Inflammatory macrophage treated with lipopolysaccharide for 4 hours (primary cell): Measurements from ENCODE around the gene ASB1.

Experiments
- DNase-seq: peaks from one replicate; pipeline ENCODE4 v3.0.0-alpha.2; 2020

The ASB1 gene

DNA sequence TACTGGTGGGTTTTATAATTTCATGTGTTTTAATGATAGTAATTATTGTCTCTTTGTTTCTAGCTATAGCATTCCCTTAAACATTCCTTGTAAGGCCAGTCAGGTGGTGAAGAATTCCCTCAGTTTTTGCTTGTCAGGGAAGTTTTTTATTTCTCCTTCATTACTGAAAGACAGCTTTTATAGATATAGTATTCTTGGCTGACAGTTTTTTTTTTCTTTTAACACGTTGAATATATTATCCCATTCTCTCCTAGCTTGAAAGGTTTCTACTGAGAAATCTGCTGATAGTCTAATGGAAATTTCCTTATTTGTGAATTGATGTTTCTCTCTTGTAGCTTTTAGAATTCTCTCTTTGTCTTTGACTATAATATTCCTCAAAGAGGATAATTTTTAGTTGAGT is 46.8 kb downstream of the ASB1 start:
- DNase-seq: no peak

DNA sequence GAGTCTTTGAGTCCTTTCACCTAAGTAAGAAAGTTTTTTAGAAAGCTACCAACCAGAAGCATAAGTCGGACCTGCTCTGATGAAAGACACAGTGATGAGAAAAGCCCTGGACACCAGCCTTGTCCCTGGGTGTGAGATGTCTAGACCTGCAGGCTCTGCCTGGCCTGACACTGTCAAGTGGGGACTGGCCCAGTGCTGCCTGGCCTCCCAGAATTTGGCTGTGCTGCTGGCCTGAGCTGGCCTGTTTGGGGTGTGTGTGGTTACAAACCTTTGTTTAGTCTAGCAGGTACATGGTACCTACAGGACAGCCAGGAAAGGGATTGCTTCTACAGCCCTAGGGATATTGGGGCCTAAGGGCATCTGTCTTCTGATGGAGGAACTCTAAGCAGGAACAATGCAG is 48.3 kb downstream of the ASB1 start:
- DNase-seq: no peak

DNA sequence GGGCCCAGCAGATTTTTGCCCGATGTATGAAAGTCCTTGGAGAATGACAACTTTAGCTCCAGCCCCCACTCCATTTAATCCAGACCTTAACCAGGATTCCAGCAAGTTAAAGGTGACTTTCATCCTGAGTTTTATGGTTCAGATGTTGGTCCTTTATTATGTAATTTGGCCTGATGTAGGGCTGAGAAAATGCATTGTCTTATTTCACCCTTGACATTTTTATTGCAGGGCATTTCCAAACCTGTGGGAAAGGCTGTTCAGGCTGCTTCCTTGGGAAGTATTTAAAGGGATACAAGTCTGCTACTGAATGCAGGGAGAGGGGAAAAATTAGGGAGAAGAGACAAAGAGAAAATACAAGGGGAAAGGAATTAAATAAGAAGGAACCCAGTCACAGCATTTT is 48.8 kb downstream of the ASB1 start:
- no peak for DNase-seq

- no peak for DNase-seq
Measured at GRCh38 chr2:238476258-238476657, 49.5 kb downstream of the ASB1 start.

DNA sequence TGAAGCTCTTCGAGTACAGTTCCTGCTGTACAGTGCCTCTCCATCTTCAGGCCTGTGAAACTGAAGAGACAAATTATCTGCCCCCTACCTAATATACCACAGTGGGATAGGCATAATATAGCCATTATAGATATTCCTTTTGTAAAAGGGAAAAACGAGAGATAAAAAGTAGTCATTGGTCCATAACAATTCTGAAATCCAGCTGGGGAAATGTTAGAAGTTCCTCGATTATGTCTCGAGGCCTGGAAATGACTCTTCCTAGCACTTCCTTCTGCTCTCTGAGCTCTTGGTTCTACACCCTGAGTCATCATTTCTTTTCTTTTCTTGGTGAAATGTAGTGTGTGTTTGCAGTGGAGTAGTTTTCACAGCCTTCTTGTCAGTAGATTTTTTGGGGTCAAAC is 51.5 kb downstream of the ASB1 start:
- DNase-seq: no peak

- DNase-seq: no peak
Measured at GRCh38 chr2:238479847-238480246, 53.1 kb downstream of the ASB1 start.

DNA sequence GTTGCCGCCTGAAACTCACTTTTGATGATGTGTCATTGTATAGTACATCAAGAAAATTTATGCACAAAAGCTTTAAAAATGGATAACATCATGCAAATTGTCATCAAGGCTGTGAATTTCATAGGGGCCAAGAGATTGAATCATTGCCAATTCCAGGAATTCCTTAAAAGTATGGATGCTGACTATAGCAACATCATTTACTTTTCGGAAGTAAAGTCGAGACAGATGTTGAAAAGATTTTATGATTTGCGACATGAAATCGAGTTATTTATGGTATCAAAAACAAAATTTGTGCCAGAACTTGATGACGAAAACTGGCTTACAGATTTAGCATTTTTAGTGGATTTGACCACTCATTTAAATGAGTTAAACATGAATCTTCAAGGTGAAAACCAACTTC is 56.3 kb downstream of the ASB1 start:
- no peak for DNase-seq

DNA sequence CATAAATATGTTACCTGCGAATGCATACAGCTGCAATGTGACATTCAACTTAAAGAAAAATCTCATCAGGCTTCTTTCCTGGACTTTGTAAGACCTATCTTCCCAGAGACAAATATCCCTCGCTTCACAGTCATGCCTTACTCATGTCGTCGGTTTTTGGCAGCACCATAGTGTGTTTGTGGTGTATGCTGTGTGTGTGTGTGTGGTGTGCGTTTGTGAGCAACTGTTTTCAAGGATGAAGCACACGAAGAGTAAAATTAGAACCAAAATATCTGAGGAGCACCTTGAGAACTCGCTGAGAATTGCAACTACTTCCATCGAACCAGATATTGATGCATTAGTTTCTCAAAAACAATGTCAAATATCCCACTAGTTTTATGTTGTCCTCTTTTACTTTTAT is 56.9 kb downstream of the ASB1 start:
- DNase-seq: no peak

DNA sequence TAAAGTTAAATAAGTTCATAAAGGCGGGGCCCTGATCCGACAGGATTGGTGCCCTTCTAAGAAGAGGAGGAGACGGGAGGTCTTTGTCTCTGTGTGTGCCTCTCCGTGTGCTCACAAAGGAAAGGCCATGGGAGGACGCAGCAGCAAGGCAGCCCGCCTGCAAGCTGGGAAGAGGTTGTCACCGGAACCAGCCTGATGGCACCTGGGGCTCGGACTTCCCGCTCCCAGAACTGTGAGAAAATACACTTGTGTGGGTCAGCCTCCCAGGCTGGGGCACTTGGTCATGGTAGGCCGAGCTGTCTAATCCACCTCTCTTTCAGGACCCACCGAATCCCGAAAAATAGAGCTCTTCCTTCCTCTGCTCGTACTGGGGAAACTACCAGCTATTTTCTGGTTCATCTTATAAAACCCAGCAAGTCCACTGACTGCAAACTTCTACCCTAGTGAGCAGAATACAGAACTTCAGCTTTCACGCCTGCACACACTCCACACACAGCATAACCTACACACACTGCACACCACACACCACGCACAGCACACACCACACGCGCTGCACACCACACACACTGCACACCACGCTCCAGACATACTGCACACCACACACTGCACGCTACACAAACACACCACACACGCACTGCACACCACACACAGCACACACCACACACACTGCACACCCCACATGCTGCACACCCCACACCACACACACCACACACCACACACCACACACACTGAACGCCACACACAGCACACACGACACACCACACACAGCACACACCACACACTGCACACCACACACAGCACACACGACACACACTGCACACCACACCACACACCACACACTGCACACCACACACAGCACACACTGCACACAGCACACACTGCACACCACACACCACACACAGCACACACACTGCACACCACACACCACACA is 58.1 kb downstream of the ASB1 start:
- no peak for DNase-seq

DNA sequence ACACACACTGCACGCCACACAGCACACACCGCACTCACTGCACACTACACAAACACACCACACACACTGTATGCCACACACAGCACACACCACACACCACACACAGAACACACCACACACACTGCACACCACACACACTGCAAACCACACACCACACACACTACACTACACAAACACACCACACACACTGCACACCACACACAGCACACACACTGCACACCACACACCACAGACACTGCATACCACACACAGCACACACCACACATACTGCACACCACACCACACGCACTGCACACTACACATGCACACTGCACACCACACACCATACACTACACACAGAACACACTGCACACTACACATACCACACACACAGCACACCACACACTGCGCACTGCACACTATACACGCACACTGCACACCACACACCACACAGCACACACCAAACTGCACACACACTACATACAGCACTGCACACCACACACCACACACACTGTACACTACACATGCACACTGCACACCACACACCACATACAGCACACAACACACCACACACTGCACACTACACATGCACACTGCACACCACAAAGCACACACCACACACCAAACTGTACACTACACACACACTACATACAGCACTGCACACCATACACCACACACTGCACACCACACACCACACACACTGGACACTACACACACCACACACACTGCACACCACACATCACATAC is 59.6 kb downstream of the ASB1 start:
- DNase-seq: no peak

DNA sequence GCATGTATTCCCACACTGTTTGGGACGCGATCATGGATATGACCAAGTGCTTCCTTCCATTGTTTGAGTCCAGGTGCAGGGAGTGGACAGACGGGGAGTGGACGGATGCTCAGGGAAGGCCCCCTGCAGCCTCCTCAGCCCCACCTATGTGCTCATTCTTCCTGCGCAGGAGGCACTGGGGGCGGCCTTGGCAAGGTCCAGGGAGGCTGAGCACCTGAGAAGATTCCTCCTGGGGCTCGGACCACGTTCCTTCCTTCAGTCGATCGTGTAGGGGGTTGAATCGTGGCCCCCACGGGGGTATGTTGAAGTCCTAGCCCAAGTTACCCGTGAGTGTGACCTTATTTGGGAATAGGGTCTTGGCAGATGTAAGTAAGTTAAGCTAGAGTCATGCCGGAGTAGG is 60.4 kb downstream of the ASB1 start:
- no peak for DNase-seq

DNA sequence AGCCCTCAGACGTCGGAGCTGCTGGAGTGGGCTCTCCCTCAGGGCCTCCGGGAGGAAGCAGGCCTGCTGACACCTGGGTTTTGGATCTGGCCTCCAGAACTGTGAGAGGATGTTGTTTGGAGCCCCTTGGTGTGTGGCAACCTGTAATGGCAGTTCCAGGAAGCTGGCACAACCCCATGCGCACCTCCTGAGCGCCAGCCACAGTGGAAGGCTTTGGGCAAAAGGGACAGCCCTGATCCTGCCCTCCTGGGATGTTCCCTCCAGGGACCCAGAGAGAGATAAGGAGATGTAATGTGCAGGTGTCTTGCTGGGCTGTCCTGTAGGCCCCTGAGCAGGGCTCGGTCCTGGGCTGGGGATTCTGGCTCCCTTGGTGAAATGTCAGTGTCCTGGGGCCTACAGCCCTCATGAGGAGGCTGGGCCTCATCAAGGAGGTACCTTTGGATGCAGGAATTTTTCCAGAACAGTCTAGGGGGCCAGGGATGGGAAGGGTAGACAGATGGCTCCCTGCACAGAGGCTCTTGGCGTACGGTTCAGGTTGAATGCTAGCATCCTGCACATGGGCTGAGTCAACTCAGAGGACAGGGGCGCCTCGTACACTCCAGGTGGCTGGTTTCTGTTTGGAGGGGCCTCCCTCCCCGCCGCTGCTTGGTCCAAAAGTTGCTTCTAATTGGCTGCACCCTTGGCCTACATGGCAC is 61.1 kb downstream of the ASB1 start:
- DNase-seq: no peak

DNA sequence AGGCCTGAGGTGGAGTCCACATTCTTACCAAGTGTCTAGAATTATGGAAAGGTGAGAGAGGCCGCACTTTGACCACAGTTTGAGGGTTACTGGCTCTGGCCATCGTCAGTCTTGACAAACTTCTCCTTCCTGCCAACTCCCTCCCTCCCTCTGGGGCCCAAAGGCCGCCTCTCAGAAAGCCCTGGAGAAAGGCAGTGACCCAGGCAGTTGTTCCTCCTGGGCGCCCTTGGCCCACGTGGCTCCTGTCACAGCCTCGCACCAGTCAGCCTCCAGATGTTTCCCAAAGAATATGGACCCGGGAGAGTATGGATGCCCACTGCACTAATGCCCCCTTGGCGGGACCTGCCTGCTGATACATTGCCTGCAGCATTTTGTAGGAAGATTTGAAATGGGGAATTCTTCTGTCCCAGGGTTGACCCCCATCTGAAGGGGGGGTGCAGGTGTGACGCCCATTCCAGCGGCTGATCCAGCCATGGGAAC is 61.7 kb downstream of the ASB1 start:
- no peak for DNase-seq

DNA sequence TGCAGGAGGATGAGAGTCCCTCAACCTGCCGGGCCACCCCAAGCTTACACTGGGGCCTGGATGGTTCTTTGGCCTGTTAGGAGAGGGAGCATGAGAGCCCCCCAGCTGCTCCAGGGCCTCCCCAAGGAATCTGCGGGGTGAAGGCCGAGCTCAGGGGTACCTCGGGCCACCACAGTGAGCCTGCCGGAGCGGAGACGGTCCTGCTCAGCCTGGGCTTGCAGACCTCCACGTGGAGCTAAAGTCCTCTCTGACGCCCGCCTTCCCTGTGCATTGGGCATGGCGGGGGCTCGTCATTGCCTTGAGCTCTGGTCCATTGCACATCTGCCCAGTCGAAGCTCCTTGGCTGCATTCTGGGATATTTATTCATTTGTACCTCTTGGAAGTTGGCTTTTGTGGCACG is 62.7 kb downstream of the ASB1 start:
- no peak for DNase-seq

GRCh38 chr2:238489896-238490295 is 63.2 kb downstream of the ASB1 start:
- no peak for DNase-seq

DNA sequence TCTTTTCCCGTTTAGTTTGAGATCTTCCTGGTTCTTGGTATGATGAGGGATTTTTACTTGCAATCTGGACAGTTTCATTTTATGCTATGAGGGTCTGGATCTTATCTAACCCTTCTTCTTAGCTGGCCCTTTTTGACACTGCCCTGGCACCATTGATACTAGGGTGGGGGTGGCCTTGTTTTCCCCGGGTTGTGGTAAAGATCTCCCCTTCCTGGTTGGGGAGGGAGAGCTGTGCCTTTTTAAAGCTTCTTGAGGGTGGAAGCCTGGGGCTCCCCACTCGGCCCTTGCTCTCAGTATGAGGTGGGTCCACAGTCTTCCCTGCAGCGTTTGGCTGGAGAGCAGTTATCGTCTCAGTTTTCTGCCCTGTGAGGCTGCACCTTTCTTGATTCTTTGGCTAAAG is 66.1 kb downstream of the ASB1 start:
- no peak for DNase-seq

DNA sequence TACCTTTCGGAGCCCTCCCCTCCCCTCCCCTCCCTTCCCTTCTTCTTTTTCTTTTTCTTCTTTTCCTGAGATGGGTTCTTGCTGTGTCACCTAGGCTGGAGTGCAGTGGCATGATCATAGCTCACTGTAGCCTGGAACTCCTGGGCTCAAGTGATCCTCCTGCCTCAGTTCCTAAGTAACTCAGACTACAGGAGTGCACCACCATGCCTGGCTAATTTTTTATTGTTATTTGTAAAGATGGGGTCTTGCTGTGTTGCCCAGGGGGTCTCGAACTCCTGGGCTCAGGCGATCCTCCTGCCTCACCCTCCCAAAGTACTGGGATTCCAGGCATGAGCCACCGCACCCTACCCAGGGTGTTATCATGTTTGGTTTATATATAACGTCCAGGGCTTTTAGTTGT is 66.7 kb downstream of the ASB1 start:
- DNase-seq: no peak

- DNase-seq: no peak
Measured at GRCh38 chr2:238493880-238494572, 67.3 kb downstream of the ASB1 start.

DNA sequence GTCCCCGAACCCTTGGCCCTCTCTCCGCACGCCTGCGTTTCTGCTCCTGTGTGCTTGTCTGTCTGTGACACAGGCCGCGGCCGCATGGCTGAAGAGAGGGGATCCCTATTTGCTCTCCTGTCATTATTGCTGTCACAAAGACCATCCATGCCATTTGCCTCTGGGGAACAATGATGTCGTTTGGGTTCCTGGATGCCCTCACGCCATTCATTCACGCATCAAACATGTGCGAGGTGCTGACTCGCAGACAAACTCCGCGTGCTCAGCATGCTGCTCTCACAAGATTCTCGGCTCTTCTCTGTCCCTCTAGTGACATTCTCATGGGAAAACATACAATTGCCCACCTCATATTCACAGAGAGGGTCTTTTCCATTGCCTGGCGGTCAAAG is 67.8 kb downstream of the ASB1 start:
- no peak for DNase-seq

DNA sequence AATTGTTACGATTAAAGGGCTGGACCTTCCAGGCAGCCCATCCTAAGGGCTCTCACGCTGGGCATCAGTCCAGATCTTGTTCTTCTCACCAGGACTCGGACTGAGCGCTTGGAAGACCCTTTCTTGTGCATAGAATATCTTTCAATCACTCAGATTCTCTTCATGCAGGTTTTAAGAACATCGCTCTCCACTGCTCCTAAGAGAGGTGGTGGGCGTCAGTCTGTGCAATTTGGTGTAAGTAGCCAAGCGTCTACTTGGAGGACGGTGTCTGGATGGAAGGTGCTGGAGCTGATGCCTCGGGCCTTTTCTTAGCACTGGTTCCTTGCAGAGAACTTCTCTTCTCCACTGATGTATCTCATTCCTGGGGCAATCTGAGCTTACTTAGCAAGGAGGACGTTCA is 68.7 kb downstream of the ASB1 start:
- no peak for DNase-seq

GRCh38 chr2:238496756-238497609 is 70.3 kb downstream of the ASB1 start:
- no peak for DNase-seq

DNA sequence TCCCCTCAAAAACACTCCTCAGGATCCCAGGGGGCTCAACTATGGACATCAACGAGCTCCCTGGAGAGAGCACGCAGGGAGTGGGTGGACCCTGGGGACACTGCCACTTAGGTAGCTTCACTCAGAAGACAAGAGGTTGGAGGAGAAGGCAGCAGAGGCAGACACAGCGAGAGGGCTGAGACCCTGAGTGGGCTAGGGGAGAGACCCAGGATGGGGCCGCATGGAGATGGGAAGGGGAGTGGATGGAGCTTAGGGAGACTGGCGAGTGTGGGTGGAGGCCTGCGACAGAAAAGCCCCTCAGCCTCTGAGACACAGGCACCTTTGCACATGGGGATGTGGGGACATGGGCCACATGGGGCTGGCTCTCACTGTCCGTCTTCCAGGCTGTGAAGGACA is 70.9 kb downstream of the ASB1 start:
- DNase-seq: no peak
